Measurements from ENCODE around the gene PKN3. TPM values are rescaled to one million over a fixed set of nuclear protein-coding genes. Genes with fewer than 3 reads are reported as not detected.

The PKN3 gene
- total and polyA plus RNA-seq, 2 of the 13 experiments (the other 11 are each of a cell fraction or from before 2014, with no cell fraction given), result 10.5 to 13.2 TPM

- TF ChIP-seq PATZ1 (CRISPR knock-in tag; IDR thresholded peaks at IDR 0.05), result peak; percentile 51; the same call in 1 of the 2 replicates
- TF ChIP-seq FOXA1 (IDR thresholded peaks at IDR 0.05), result no peak
- TF ChIP-seq FOXA1 (CRISPR knock-in tag; IDR thresholded peaks at IDR 0.05), result peak; percentile 50; the same call in 1 of the 2 replicates
- 0 out of 2 replicates have a peak, but pooled peaks have one; percentile 14 for TF ChIP-seq ZSCAN31 (CRISPR knock-in tag; IDR thresholded peaks at IDR 0.05; ENCODE audit: low read depth)
- TF ChIP-seq ZGPAT (CRISPR knock-in tag; IDR thresholded peaks at IDR 0.05), result peak; percentile 21; the same call in 1 of the 2 replicates
- 0 out of 2 replicates have a peak, but pooled peaks have one; percentile 36 for TF ChIP-seq IRF1 (CRISPR knock-in tag; IDR thresholded peaks at IDR 0.05; ENCODE audit: low read depth)
- 0 out of 2 replicates have a peak, but pooled peaks have one; percentile 13 for TF ChIP-seq ARID5B (CRISPR knock-in tag; IDR thresholded peaks at IDR 0.05)
- no peak for TF ChIP-seq ZSCAN5A (CRISPR knock-in tag; IDR thresholded peaks at IDR 0.05; ENCODE audit: borderline replicate concordance)
- TF ChIP-seq KAT8 (CRISPR knock-in tag; IDR thresholded peaks at IDR 0.05), result 0 out of 2 replicates have a peak, but pooled peaks have one; percentile 32
- TF ChIP-seq ZNF563 (CRISPR knock-in tag; IDR thresholded peaks at IDR 0.05), result 0 out of 2 replicates have a peak, but pooled peaks have one; percentile 24
- TF ChIP-seq PBX3 (CRISPR knock-in tag; IDR thresholded peaks at IDR 0.05; ENCODE audit: borderline replicate concordance), result no peak
- 0 out of 2 replicates have a peak, but pooled peaks have one; percentile 6 for TF ChIP-seq RARA (CRISPR knock-in tag; IDR thresholded peaks at IDR 0.05)
- 0 out of 2 replicates have a peak, but pooled peaks have one; percentile 8 for TF ChIP-seq CTCF (CRISPR knock-in tag; IDR thresholded peaks at IDR 0.05)
These were observed 16.4 kb upstream of the PKN3 start (continued) for GRCh38 chr9:128685636-128686489.
